Endothelial cell of umbilical vein (primary cell): ENCODE results near the gene TNFRSF11A. TPM values are rescaled to one million over a fixed set of nuclear protein-coding genes. Genes with fewer than 3 reads are reported as not detected.

ENCODE experiments used
- BruUV-seq: library from RNA; stranded (reverse); fragments of 400-500 nt; replicated peaks from 2 replicates; lab custom pipeline; 2021; lab: Mats Ljungman, UMichigan
- CTCF ChIA-PET: fragments of 300-600, 350-600 bp; sonication (Branson Sonifier 250); formaldehyde crosslinking; loops from one replicate; lab custom pipeline; 2021; ENCODE audit warnings: antibody characterized with exemption, inconsistent platforms; lab: Charles Lee
- POLR2A ChIA-PET: fragments of 300-600, 350-600 bp; sonication (Branson Sonifier 250); formaldehyde crosslinking; loops from one replicate; lab custom pipeline; 2021; ENCODE audit warnings: antibody characterized with exemption, inconsistent platforms; lab: Charles Lee
- DNase-seq: peaks from one replicate; pipeline ENCODE4 v3.0.0-alpha.2; 2011; ENCODE audit warnings: low read depth, low spot score
- FAIRE-seq: peaks from 2 replicates; lab custom pipeline; 2011; peaks lifted over from hg19 to GRCh38; lab: Jason Lieb, UNC
- H2AFZ ChIP-seq: 2 replicates; pipeline ENCODE4 v1.6.0; 2012; ENCODE audit warnings: low read depth, low read length, control low read depth, inconsistent platforms
- H3K27ac ChIP-seq: 2 replicates; pipeline ENCODE4 v1.5.1; 2011; ENCODE audit warnings: low read depth, mild to moderate bottlenecking, control low read depth, low read length, moderate library complexity; ENCODE audit not compliant: insufficient read depth
- H3K27me3 ChIP-seq, 2 experiments: 2 replicates each; pipeline versions ENCODE4 v1.6.0 to v1.6.1; 2011; ENCODE audit warnings: low read length in 2 of 2, mixed read lengths in 1 of 2; ENCODE audit not compliant: control insufficient read depth in 2 of 2, insufficient read depth in 2 of 2
- H3K36me3 ChIP-seq, 2 experiments: 2 replicates in 1 of 2; 3 replicates in 1 of 2; pipeline ENCODE4 v1.5.1; 2011; ENCODE audit warnings: low read length in 2 of 2, mild to moderate bottlenecking in 1 of 2, moderate library complexity in 1 of 2; ENCODE audit not compliant: control insufficient read depth in 2 of 2, insufficient read depth in 2 of 2; ENCODE audit errors: extremely low read depth in 1 of 2
- H3K4me1 ChIP-seq: 3 replicates; pipeline ENCODE4 v1.5.1; 2011; ENCODE audit warnings: mild to moderate bottlenecking, low read length; ENCODE audit not compliant: control insufficient read depth, insufficient read depth; ENCODE audit errors: extremely low read depth
- H3K4me2 ChIP-seq: 2 replicates; pipeline ENCODE4 v1.6.1; 2011; ENCODE audit warnings: low read length, control low read depth, mixed read lengths; ENCODE audit not compliant: insufficient read depth
- H3K4me3 ChIP-seq, 3 experiments: fragments of 200-600 bp in 1 of 3; sonication (generic), shearing (Covaris generic) in 1 of 3; replicated peaks in 1 of 3; 2 replicates each; pipeline ENCODE4 v1.5.1; 2011 to 2016; ENCODE audit warnings: control low read depth in 3 of 3, low read length in 3 of 3, mild to moderate bottlenecking in 2 of 3, inconsistent platforms in 1 of 3, low read depth in 1 of 3, moderate library complexity in 1 of 3; ENCODE audit not compliant: insufficient read depth in 1 of 3
- H3K79me2 ChIP-seq: 2 replicates; pipeline ENCODE4 v1.6.0; 2012; ENCODE audit warnings: low read length, inconsistent platforms; ENCODE audit not compliant: control insufficient read depth, insufficient read depth
- H3K9ac ChIP-seq: replicated peaks from 2 replicates; pipeline ENCODE3; 2011; ENCODE audit warnings: low read length, control low read depth; ENCODE audit not compliant: insufficient read depth; ENCODE audit errors: extremely low read depth
- H3K9me1 ChIP-seq: replicated peaks from 3 replicates; pipeline ENCODE4 v1.6.0; 2011; ENCODE audit warnings: mild to moderate bottlenecking, low read length; ENCODE audit not compliant: control insufficient read depth, insufficient read depth; ENCODE audit errors: extremely low read depth
- H3K9me3 ChIP-seq: replicated peaks from 2 replicates; pipeline ENCODE4 v1.5.1; 2012; ENCODE audit warnings: low read length, inconsistent platforms; ENCODE audit not compliant: control insufficient read depth, insufficient read depth
- H4K20me1 ChIP-seq: replicated peaks from 2 replicates; pipeline ENCODE3; 2011; ENCODE audit warnings: mild to moderate bottlenecking, low read length; ENCODE audit not compliant: control insufficient read depth, insufficient read depth; ENCODE audit errors: extremely low read depth
- CTCF ChIP-seq, 2 donors: IDR thresholded peaks; 1 replicate in 1 of 2; 2 replicates in 1 of 2; pipeline ENCODE4 v1.5.1; 2011; ENCODE audit warnings: low read length in 2 of 2, mild to moderate bottlenecking in 2 of 2, moderate library complexity in 2 of 2, control low read depth in 1 of 2, inconsistent platforms in 1 of 2, low read depth in 1 of 2; ENCODE audit not compliant: insufficient read depth in 1 of 2; ENCODE audit errors: extremely low read depth in 1 of 2
- GATA2 ChIP-seq: IDR thresholded peaks from 2 replicates; pipeline ENCODE4 v1.7.0; 2011; ENCODE audit warnings: low read depth, mild to moderate bottlenecking, moderate library complexity, mixed read lengths, low read length; ENCODE audit not compliant: insufficient read length, insufficient read depth
- dilution Hi-C: fragments of 300-500 bp; cut with MboI; formaldehyde crosslinking; loops from one replicate; pipeline ENCODE4 v1.15.0; 2019; ENCODE audit warnings: low sequenced_read_pairs; ENCODE audit not compliant: extremely low pct_ligation_motif_present
- intact Hi-C: fragments of 100-400 bp; cut with micrococcal nuclease; formaldehyde crosslinking; loops from one replicate; pipeline ENCODE4 v1.10.0; 2022
- polyA plus RNA-seq, 4 experiments: library from polyadenylated mRNA; depleted of rRNA in 3 of 4; stranded (reverse) in 3 of 4; unstranded in 1 of 4; fragments of >200 nt; gene quantifications; 2 replicates each; pipeline versions ENCODE4 v1.2.1 to v1.2.3, GENCODE V29; 2011 to 2012; ENCODE audit warnings: missing spikeins in 1 of 4
- total RNA-seq: library from RNA; stranded (reverse); gene quantifications from 2 replicates; pipeline ENCODE4 v1.2.3, GENCODE V29; 2021

Gene TNFRSF11A
- total and polyA plus RNA-seq, 2 donors (not counting 3 experiments of a cell fraction or from before 2014, with no cell fraction given) = 10.4 to 11.1 TPM

GRCh38 chr18:62332964-62333695 is 8.0 kb downstream of the TNFRSF11A start:
- FAIRE-seq = no peak
- intact Hi-C loops = loop anchor here (5.0 to 10.0 kb wide), 2 partner anchors 51 to 728 kb away; no protein-coding TSS in a partner anchor
- CTCF ChIA-PET = interaction anchor here (1.5 to 2.4 kb wide), 5 partner anchors 8 to 87 kb away, joined by 3 to 12 read pairs (median 4); no protein-coding TSS in a partner anchor

More at GRCh38 chr18:62332964-62333695, 8.0 kb downstream of the TNFRSF11A start:
- Histone ChIP-seq H3K27ac (no peak overlapping the region), H3K9me1 (no peaks in the 10 kb centered on the region), H3K9me3 (no peaks in the 10 kb centered on the region), H3K27me3 (no peaks in the 10 kb centered on the region), H3K4me2 (no peak overlapping the region), H3K9ac (no peak overlapping the region), H3K4me3 (no peak overlapping the region), H2AFZ (no peak overlapping the region), H3K36me3 (no peaks in the 10 kb centered on the region), H3K4me1 (peaks cover 72% of the 10 kb centered on the region), H4K20me1 (no peaks in the 10 kb centered on the region), H3K79me2 (no peaks in the 10 kb centered on the region)
- POLR2A ChIA-PET = no interaction called here
- no TSS peak for BruUV-seq
- DNase-seq = no peak
- dilution Hi-C loops = no loop called here
- TF ChIP-seq GATA2 = no peak
- no peak for TF ChIP-seq CTCF (IDR thresholded peaks at IDR 0.05; ENCODE audit: extremely low read depth in 1 of 2, insufficient read depth in 1 of 2, low read depth in 1 of 2, low read length in 2 of 2)
